Measurements from ENCODE around the gene USP3.
A peak's percentile ranks its signal among the peaks of the same experiment; 100 is the strongest.

The USP3 gene

DNA sequence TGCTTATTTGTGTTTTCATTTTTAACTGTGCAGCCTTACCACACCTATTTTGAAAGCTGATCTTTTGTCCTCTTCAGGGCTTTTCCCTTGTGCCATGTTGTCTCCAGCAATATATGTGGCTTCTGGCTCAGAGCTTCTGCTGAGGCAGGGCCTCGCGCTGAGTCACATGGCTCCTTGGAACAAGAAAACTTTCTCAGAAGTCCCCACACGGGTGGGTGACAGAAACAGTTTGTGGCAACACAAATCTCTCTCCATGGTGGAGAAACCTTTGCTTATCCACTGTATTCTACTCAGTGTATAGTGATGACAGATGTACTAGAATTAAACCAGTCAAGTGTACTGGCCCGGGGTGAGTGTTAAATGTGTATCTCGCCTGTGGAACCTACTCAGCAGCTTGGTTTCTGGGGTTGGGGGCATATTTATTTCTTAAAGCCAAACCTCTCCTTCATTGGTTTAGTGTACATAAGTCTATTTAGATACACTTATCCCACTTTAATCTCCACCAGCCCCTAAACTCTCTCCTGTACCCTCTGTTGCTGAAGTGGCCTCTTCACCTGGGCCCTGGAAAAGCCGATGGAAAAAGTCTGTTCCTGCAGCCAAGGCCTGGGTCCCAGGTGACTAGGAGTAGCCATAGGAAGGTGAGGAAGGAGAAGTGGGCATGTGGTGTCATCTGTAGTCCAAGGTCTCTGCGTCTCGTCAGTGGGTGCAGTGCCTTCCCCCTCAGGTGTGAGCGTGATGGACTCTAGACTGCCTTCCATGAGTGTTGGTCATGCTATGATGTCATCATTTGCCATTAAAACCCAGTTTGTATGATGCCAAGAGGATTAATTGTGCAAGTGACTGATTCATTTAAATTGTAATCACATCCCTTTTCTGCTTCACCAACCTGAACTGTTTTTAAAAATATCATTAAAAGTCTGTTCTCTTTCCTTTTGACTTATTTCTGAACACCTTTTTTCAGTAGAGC, 89.6 kb downstream of the USP3 start:
- DNase-seq (ENCODE audit: low spot score), result no peak

DNA sequence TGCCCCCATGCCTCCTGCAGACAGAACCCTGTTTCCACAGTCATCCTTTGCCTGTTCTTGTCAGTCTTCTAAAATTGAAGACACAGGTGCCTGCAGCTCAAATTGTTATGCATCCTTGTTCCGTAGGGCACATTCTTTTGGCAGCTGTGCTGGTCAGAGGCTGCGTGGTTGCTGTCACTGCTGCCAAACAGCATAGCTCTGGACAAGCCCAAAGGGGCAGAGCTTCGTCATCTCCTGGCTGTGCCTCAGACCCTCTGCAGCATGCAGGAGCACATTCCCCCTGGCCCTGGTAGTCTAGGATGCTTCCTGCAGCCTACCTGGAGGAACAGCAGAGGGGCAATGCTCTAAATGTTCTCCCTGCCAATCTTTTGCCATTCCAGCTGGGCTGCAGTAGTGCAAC, 90.7 kb downstream of the USP3 start:
- no peak for DNase-seq (ENCODE audit: low spot score)

DNA sequence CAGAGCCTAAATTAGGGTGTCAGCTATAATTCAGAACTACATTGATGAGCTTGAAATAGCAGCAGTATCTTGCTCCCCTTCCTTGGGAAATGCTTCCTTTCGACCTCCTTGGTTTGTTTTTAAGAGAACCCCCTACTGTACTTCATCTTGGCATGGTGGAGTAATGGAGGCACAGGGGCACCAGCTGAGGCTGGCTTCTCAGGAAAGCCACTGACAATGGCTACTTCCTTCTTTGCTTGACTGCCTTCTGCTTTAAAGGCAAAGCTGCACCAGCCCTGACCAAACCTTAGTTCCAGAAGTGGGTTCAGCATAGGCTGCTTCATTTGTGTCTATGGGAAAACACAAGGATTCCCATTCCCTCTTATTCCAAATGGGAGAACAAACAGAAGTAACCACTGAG, 91.3 kb downstream of the USP3 start:
- DNase-seq (ENCODE audit: low spot score), result no peak

DNA sequence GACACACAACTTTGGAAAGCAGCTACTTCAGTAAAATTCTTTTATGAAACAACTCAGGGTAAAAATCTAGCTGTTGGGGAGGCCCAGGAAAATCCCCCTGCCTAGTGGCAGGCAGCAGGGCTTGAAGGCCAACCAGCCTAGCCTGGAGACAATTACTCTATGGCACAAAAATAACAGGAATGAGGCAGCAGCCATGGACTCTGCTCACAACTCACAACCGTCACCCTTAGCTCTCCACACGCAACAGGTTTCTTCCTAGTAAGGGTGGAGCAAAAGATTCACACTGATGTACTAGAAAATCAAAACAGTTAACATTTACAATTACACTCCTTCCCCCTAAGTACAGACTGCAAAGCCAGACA, 92.3 kb downstream of the USP3 start:
- DNase-seq (ENCODE audit: low spot score), result no peak

GRCh38 chr15:63597038-63597790, 92.8 kb downstream of the USP3 start, which contains the start of gene FBXL22:
Gene FBXL22 (plus strand): TSS chr15:63597387. CDS start chr15:63597393, 6 bp downstream.
- DNase-seq (ENCODE audit: low spot score), result no peak

- DNase-seq (ENCODE audit: low spot score), result no peak
These were observed 93.4 kb downstream of the USP3 start for GRCh38 chr15:63597821-63598220.

- DNase-seq (ENCODE audit: low spot score), result no peak
These were observed 94.3 kb downstream of the USP3 start for GRCh38 chr15:63598473-63599400.

- DNase-seq (ENCODE audit: low spot score), result no peak
These were observed 95.1 kb downstream of the USP3 start for GRCh38 chr15:63599401-63600000.

DNA sequence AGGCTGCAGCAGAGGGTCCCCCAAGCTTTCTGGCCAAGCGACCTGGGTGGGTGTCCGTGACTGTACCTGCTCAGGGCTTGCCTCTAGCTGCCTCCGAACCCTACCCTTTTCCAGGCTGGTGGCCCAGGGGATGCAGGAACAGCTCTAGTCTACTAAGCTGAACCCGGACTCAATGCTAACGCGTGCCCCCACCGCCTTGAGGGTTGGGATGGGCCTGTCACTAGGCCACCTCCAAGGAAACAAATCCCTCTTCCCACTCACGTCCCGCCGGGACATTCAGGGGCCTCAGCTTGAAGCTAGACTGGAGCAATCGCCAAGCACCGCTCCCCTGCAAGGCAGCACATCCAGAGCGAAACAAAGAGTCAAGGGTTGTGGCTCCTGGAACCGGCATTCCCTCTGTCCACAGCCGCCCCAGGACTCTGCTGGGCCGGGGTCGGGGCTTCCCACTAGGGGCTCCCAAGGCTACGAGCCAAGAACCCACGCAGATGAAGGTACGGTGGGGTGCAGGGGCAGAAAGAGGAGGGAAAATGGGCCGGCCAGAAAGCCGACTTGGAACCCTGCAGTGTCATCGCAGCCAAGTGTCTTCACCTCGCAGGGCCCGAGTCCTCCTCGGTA, 95.7 kb downstream of the USP3 start:
- no peak for DNase-seq (ENCODE audit: low spot score)

DNA sequence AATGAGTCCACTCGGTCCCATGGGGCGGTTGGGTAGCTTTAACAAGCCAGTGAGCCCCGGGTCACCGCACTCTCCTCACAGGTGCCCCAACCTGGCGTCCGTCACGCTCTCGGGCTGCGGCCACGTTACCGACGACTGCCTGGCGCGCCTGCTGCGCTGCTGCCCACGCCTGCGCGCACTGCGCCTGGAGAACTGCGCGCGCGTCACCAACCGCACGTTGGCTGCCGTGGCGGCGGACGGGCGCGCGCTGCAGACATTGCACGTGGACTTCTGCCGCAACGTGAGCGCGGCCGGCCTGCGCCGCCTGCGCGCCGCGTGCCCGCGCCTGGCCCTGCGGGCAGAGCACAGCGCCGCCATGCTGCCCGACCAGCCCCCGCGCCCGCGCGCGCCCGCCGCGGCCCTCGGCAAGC, 96.2 kb downstream of the USP3 start:
- peak; percentile 91 for DNase-seq (ENCODE audit: low spot score)

- DNase-seq (ENCODE audit: low spot score), result peak; percentile 57
These were observed 96.8 kb downstream of the USP3 start for GRCh38 chr15:63601026-63601703.

GRCh38 chr15:63601704-63602185, 97.4 kb downstream of the USP3 start:
- no peak for DNase-seq (ENCODE audit: low spot score)

DNA sequence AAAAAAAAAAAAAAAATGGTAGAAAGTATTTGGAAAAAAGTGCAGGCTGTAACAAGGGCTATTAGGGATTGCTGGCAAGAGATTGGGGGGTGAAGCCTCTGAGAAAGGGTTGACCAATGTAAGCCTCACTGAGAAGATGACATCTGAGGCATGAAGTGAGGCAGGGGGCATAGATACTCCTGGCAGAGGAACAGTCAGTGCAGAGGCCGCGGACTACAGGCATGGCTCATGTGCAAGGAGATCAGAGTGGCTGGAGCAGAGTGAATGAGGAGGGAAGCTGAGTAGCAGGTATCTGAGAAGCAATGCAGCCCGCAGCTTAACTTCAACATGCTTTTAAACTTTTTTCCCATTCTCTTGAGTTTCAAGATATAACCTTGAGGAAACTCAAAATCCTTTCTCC, 98.2 kb downstream of the USP3 start:
- no peak for DNase-seq (ENCODE audit: low spot score)

DNA sequence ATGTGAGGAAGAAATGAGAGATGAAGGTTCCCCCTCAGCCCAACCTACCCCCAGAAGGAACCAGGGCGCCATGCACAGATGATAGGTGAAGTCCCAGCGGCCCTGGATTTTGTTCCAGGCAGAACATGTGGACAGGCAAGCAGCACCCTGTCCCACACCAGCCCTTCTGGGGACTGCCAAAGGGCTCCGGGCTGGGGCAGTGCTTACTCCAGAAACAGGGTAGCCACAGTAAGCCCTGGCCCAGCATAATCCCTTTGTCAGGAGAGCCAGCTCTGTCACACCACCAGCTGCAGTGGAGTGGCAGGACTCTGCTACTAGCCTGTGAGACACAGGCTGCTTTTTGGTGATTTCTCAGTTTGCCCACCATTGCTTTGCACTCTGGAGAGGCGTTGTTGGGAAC, 99.1 kb downstream of the USP3 start:
- no peak for DNase-seq (ENCODE audit: low spot score)

DNA sequence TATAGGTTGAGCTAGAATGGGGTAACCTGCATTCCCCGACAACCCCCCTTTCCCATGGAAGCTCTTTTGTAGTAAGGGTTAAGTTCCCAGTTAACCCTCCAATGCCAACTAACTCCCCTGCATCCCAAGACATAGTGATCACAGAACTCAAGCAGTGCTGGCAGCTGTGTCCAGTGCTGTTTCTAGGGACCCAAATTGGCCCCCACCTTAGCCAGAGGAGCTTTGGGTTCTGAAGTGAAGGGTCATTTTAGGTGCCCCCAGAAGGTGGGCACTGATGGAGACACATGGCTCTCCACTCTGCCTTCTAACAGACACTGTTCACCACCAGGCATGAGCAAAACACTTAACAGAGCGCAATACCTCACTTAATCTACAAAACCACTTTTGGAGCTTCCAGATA, 99.9 kb downstream of the USP3 start:
- no peak for DNase-seq (ENCODE audit: low spot score)

GRCh38 chr15:63605036-63605435, 100.6 kb downstream of the USP3 start:
- DNase-seq (ENCODE audit: low spot score), result no peak

GRCh38 chr15:63605816-63606215, 101.4 kb downstream of the USP3 start:
- DNase-seq (ENCODE audit: low spot score), result peak; percentile 75

DNA sequence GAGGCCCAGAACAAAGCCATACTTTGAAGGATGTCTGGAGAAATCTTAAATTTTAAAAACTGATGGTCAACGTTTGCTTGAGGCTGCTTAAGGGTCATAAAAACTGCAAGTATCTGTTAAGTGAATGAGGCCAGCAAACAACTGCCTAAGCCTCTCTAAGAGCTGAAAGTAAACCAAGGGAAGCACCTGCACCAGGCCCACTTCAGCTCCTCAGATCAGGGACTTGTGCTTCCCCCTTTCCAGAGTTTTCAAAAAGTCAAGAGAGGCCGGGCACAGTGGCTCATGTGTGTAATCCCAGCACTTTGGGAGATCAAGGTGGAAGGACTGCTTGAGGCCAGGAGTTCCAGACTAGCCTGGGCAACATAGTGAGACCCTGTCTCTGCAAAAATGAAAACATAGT, 101.9 kb downstream of the USP3 start:
- no peak for DNase-seq (ENCODE audit: low spot score)

- DNase-seq (ENCODE audit: low spot score), result no peak
These were observed 104.6 kb downstream of the USP3 start for GRCh38 chr15:63608989-63609388.

GRCh38 chr15:63609448-63609847, 105.1 kb downstream of the USP3 start:
- no peak for DNase-seq (ENCODE audit: low spot score)

Data from CD4-positive, alpha-beta T cell treated with Interleukin-6 at 100 ng/mL for 8 hours (primary cell).